GM04503 (cell line): Measurements from ENCODE around the gene DERA.
A peak's percentile ranks its signal among the peaks of the same experiment; 100 is the strongest.
"Not testable (repeated sequence)": the region's sequence is repeated elsewhere in the genome, so short reads cannot be mapped to it uniquely, and the experiment has no call there.

Experiments
- DNase-seq: peaks from one replicate; pipeline ENCODE4 v3.0.0-alpha.2; 2012; ENCODE audit warnings: low read depth

DERA gene

DNA sequence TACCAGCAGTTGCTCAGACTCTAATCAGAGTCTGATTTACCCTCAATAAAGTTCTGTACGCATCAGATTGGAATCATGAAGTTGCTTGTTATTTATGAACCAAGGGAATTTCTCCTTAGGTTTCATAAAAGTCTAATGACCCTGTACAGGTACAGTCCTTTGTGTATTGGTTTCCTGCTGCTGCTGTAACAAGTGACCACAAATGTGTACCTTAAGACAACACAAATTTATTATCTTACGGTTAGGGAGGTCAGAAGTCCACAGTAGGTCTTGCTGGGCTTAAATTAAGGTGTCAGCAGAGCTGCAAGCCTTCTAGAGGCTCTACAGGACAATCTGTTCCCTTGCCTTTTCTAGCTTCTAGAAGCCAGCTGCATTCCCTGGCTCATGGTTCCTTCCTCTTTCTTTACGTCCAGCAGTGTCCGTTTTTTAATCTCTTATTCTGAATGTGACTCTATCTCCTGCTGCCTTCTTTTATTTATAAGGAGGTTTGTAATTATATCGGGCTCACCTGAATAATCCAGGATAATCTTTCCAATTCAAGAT is 6.7 kb upstream of the DERA start:
- DNase-seq = no peak

DNA sequence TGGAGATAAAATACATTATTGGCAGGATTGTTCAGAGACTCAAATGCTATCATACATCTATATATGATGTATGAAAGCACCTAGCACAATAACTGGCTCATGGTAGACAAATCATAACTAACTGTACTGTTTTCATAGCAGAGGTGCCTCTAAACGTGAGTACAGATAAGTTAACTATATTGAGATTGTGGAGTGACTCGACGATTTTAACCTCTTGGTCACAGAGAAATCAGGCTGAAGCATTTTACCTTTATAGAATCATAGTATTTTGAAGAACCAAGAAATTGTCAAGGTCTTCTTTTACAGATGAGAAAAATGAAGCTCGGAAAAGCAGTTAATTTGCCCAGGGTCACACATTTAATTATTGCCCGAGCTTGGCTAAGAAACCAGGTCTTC is 666 bp upstream of the DERA start:
- no peak for DNase-seq

DNA sequence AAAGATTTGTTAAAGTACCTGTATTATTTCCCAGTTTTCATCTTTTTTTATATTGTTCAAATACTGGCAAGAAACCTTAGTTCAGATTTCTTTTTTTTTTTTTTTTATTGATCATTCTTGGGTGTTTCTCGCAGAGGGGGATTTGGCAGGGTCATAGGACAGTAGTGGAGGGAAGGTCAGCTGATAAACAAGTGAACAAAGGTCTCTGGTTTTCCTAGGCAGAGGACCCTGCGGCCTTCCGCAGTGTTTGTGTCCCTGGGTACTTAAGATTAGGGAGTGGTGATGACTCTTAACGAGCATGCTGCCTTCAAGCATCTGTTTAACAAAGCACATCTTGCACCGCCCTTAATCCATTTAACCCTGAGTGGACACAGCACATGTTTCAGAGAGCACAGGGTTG is 799 bp downstream of the DERA start:
- DNase-seq = not testable (repeated sequence)

DNA sequence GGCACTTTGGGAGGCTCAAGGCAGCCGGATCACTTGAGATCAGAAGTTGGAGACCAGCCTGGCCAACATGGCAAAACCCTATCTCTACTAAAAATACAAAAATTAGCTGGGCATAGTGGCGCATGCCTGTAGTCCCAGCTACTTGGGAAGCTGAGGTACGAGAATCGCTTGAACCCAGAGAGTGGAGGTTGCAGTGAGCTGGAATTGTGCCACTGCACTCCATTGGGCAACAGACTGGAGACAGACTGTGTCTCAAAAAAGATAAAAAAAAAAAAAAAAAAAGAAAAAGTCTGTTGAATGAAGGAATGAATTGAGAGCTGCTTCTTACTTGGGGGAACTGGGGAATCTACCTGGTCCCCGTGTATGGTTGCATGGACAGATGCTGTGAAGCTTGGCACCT is 3.0 kb downstream of the DERA start:
- not testable (repeated sequence) for DNase-seq

DNA sequence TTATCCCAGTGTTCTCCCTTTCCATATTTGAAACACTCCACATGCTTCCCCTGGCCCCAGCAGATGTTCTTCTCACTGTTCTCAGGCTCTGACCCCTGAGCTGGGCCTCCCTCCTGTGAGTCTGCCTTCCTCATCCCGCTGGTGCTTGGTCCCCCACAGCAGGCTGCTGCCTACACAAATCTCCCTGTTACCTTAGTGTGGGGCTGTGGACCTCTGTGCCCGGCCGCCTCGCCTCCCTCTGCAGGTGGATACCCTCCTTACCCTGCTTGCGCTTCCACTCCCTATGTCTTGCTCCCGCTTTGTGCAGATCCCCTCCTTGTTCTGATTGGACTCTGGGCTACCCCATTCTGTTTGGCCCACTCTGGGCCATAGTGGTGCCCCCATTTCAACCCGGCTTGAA is 6.9 kb downstream of the DERA start:
- DNase-seq = no peak

DNA sequence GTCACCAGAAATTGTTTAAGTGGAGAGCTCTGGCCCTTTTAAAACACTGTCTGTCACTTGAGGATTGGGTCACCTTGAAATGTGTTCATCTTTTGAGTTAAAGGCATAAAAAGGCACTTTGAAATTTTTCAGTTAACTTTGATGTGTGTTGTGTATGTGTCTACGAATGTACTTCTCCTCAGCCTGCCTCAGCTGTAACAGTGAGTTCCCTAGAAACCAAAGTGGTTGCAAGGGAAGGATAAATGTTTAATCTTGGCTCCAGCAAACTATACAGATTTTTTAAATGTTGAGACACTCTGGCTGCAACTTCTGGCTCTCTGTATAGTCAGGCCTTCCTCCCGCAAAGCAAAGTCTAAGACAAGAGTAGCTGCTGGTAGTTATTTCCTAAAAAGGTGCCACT is 8.3 kb downstream of the DERA start:
- DNase-seq = no peak

DNA sequence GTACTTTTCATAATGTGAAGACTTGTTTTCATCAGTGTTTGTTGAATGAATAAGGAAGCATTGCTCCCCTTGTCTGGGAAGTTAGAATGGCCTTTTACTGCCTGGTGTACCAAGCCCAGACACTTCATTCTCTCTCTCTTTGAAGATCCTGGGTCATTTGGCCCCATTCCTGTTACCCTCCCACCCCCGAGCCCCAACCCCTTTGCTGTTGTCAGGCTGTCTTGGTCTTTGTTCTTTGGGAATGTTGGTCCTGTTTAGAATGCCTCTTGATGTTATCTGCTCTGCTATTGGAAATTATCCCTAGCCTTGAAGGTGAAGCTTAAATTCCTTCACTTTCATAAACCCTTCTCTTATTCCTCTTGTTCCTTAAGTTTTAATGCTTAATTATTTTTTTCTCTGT is 13.8 kb downstream of the DERA start:
- DNase-seq = no peak

DNA sequence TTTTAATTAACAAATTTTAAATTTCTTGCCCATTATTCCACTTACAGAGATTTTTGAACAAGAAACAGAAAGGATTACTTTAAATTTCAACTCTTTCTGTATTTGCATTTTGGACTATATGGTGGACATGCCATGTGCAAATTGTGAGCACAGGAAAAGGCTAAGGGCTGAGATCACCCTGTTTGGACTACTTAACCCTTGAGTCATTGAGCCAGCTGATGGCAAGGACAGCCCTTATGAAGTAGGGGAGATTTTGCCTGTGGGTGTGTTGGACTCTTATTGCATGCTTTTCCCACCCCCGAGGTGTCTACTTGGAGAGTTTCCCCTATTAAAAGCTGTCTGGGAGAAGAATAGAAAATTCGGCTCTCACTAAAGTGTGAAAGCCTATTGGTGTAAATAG is 17.2 kb downstream of the DERA start:
- peak; percentile 59 for DNase-seq

DNA sequence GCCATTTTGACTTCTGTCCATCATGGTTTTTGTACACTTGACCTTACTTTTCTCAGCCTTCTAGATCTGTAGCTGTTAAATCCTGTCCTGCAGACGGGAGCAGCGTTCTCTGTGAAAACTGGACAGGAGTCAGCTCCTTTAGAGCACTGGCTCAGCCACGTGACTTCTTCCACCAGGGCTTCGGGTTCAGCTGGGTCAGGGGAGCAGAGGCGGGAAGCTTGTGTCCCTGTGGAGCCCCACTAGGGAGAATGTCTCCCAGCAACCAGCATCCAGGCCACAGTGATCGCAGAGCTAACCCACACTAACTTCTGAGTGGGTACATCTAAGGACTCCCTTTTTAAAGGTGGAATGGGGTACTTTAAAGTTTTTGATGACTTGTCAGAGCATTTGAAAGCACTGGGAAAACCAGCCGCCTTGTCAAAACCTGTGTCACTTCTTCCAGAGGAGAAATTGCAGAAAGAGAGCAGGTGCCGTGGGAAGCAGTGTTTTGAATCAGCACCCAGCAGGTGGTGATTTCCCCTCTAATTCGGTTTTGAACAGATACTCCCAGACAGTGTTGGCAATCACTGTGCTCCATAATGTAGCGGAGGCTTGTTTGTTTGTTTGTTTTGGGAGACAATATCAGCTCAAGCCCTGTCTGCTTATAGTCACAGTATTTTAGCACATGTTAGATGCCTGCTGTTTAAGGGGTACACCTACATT is 17.9 kb downstream of the DERA start:
- no peak for DNase-seq

DNA sequence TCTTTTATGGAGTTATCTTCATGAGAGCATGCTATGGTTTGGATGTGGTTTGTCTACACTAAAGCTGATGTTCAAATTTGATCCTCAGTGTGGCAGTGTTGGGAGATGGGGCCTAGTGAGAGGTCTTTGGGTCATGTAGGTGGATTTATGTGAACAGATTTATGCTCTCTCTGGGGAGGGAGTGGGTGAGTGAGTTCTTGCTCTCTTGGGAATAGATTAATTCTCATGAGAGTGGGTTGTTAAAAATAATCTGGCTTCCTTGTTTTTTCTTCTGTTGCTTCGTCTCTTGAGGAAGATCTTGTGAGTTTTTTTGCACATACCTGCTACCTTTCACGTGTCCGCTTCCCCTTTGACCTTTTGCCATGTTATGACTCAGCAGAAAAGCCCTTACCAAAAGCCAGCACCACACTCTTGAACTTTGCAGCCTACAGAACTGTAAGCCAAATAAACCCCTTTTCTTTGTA is 20.5 kb downstream of the DERA start:
- no peak for DNase-seq

DNA sequence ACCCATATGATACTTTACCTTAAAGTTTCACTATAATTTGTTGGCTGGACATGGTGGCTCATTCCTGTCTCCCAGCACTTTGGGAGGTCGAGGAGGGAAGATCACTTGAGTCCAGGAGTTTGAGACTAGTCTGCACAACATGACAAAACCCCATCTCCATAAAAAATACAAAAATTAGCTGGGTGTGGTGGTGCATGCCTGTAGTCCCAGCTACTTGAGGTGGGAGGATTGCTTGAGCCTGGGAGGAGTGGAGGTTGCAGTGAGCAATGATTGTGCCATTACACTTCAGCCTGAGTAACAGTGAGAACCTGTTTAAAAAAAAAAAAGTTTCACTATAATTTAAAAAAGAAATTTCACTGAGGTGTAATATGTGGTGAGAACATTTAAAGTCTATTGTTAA is 21.2 kb downstream of the DERA start:
- no peak for DNase-seq

DNA sequence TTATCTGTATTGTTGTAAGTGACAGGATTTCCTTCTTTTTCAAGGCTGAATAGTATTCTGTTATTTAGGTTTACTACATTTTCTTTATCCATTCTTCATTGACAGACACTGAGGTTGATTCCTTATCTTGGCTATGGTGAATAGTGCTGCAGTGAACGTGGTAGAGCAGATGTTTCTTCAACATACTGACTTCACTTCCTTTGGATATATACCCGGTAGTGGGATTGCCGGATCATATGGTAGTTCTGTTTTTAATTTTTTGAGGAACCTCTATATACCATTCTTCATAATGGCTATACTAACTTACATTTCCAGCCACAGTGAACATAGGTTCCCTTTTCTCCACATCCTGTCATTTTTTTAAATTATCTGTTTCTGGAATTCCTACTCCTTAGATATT is 21.8 kb downstream of the DERA start:
- DNase-seq = no peak

DNA sequence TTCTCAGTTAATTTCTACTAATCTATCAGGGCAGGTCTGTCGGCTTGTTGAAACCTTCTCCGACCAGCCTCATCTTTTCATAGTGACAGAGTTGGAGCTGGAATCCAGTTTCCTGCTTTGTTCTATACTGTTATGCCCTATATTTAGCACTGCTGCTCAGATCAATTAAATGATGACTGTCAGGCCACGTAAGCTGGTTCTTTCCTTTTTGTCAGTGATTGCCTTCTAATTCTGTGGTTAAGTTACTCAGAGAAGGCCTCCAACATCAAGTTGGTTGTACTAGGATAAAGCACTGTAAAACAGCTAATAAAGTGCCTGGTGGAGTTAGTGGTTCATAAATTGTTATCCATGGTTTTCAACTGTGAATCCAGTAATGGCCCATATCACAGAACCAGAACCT is 22.6 kb downstream of the DERA start:
- peak; percentile 21 for DNase-seq

DNA sequence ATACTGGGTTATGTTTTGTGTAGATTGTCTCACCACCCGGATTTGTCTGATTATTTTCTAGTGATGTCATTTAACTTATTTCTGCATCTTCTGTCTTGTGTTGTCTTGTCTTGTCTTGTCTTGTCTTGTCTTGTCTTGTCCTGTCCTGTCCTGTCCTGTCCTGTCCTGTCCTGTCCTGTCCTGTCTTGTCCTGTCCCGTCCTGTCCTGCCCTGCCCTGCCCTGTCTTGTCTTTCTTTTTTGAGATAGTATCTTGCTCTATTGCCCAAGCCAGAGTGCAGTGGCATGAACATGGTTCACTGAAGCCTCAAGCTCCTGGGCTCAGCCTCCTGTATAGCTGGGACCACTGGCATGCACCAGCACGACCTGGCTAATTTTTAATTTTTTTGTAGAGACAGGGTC is 25.6 kb downstream of the DERA start:
- no peak for DNase-seq

DNA sequence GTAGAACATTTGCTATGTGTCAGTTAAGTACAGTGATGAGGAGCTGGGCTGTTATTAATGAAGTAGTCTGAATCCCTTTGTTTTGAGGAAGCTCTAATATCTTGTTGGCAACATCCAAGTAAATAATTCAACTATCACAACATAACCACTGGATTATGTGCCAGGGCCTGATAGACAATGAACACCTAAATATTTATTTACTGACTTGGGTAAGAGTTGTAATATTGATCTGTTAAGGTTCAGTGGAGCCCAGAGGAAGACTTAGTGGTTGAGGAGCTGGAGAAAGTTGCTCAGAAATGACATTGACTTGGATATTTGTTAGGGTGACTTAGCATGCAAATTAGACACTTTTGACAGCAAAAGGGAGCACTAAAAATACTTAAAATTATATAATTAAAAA is 26.8 kb downstream of the DERA start:
- no peak for DNase-seq

DNA sequence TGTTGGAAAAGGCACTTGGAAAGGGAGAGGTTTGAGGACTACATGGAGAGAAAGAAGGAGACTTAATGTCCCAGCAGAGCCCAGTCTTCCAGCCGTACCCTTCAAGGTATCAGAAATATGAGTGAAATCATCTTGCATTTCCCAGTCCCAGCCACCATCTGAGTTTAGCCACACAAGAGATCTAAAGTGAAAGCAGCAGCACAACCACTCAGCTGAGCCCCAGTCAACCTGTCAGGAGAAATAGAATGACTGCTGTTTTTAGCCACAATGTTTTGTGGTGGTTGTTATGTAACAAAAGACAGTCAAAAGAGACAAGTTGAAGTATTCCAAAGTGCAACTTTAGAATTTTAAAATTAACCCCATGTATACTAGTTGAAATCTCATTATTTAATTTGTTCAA is 28.0 kb downstream of the DERA start:
- DNase-seq = no peak

DNA sequence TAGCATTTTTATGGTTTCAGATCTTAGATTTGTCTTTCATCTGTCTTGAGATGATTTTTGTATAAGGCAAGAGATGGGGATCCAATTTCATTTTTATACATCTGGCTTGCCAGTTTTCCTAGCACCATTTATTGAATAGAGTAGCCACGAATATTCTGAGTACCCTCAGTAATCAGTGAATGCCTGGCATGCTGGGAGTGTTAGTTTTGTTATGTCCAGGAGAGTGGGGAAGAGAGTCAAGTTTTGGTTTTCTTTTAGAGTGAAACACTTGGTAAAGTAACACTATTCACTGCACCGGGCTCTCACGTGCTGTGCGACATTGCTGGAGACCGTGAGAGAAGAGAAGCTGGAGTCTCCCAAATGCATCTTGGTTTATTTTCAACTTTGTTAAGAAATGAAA is 31.3 kb downstream of the DERA start:
- DNase-seq = no peak

DNA sequence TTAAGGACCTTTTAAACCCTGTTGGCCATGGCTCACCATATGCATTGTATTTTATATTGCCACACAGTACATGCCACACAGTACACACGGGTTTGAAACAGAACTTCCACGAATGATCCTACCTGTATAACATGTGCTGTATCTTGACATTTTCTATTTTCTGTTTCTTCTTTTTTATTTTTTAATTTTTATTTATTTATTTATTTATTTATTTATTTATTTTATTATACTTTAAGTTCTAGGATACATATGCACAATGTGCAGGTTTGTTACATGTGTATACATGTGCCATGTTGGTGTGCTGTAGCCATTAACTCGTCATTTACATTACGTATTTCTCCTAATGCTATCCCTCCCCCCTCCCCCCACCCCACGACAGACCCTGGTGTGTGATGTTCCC is 32.4 kb downstream of the DERA start:
- not testable (repeated sequence) for DNase-seq

DNA sequence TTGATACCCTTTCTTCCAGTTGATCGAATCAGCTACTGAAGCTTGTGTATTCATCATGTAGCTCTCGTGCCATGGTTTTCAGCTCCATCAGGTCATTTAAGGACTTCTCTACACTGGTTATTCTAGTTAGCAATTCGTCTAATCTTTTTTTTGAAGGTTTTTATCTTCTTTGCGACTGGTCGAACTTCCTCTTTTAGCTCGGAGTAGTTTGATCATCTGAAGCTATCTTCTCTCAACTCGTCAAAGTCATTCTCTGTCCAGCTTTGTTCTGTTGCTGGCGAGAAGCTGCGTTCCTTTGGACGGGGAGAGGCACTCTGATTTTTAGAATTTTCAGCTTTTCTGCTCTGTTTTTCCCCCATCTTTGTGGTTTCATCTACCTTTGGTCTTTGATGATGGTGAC is 37.3 kb downstream of the DERA start:
- not testable (repeated sequence) for DNase-seq

DNA sequence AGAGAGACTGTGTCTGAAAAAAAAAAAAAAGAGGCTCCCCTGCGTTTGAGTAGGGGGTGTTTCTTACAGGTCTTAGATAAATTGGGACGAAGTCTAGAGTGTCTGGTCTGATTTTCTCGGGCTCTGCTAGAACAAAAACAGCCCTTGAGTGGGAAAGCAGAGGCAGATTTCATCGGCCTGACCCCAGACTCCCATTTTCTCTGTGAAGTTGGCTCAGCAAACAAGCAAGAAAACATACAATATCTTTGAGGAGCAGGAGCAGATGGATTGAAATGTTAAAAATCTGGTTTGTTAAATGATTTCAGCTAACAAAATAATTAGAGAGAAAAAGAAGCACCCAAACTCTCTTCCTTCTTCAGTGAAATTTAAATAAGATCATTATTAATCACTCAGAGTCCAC is 44.1 kb downstream of the DERA start:
- no peak for DNase-seq

DNA sequence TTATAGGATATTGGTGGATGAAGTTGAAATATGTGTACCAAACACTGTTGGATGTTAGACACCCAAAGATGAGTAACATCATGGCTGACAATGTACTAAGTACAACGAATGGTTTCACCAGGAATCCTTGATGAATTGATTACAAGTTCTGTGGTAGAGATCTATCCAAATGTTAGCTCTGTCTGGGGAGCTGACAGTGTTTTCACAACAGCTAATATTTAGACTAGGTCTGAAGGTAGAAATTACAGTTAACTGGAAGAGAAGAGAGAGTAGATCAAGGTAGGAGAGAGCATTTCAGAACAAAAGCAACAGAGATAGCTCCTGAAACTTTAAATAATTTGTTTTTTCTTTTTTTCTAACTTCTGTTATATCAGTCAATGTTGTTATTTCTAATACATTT is 44.9 kb downstream of the DERA start:
- DNase-seq = no peak

DNA sequence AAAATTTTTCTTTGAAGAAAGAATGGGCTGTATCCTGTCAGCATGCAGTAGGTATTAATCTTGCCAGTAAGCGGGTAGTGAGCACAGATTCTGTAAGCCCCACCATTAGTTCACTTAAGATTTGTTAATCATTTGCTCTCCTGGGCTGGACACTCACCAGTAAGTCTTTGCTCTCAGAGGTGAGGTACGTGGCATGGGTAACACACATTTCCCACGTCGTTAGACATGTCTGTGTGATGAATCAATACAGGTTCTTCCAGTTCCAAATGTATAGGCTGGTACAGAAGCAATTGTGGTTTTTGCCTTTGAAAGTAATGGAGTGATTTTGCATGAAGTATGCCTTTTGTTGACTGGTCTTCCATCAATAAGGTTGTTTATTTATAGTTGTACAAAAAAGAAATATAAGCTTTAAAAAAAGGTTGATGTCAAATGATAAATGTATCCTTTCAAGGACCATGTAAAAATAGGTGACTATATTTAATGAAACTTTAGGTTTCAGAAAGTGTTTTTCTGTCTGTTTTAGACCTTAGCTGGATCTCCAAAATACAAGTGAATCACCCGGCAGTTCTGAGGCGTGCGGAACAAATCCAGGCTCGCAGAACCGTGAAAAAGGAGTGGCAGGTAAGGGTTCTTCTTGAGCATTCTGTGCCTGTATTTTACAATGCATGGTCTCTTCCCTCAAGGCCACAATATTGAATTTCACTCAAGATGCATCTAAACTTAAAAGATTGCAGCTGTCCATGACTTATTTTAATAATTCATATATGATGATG is 45.5 kb downstream of the DERA start:
- no peak for DNase-seq

DNA sequence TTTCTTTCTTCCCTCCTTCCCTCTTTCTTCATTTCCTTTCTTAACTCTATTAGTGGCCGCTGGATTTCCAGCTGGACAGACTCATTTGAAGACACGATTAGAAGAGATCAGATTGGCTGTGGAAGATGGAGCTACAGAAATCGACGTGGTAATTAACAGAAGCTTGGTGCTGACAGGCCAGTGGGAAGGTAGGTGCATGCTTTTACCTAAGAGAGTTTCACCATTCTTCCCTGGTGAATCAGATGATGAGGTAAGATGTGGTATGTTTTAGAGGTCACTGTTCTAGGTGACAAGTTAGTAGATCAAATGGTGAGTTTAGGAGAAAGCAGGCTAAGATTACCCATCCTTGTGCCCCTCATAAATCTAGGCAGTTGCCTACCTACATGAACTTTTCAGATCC is 51.6 kb downstream of the DERA start:
- DNase-seq = no peak

DNA sequence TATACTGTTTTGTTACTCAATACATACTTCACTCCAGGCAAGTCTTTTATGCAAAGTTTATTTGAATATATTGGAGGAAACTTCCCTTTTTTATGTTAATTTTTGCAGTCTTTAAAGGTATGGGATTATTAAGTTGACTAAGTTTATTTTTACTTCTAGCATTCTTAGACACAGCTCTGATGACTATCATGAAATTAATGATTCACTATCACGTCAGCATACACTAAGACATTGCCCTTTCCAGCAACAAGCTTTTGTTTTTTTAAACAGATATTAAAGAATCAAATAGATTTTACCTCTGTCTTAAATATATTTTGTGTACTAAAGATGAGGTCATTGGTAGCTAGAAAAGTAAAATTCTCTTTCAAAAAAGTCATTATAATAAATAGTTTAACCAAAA is 52.1 kb downstream of the DERA start:
- DNase-seq = no peak
